Gastroesophageal sphincter (tissue), 4 donors: ENCODE results near the gene SNX11. TPM values are rescaled to one million over a fixed set of nuclear protein-coding genes. Genes with fewer than 3 reads are reported as not detected.

Experiments
- ATAC-seq: fragments of 150-250 bp; one replicate; pipeline ENCODE4 v1.9.1; 2016; ENCODE audit warnings: mild to moderate bottlenecking, moderate library complexity
- H3K27ac ChIP-seq, 4 donors: fragments of 200-600 bp; sonication (generic) in 3 of 4; 1 replicate in 3 of 4; 2 replicates in 1 of 4; pipeline ENCODE4 v1.5.1; 2016 to 2019
- H3K27me3 ChIP-seq: fragments of 200-600 bp; sonication (generic); one replicate; pipeline ENCODE4 v1.5.1; 2019
- H3K36me3 ChIP-seq, 2 donors: fragments of 200-600 bp; sonication (generic); one replicate each; pipeline ENCODE4 v1.5.1; 2019; ENCODE audit warnings: control low read depth in 1 of 2
- H3K4me1 ChIP-seq, 3 donors: fragments of 200-600 bp; sonication (generic); 1 replicate in 2 of 3; 2 replicates in 1 of 3; pipeline ENCODE4 v1.5.1; 2016 to 2019; ENCODE audit warnings: control low read depth in 2 of 3
- H3K4me3 ChIP-seq, 2 donors: fragments of 200-600 bp; sonication (generic); one replicate each; pipeline ENCODE4 v1.5.1; 2019; ENCODE audit warnings: mild to moderate bottlenecking in 1 of 2, moderate library complexity in 1 of 2
- H3K9me3 ChIP-seq, 3 donors: fragments of 200-600 bp; sonication (generic); one replicate each; pipeline ENCODE4 v1.5.1; 2017 to 2019; ENCODE audit warnings: control low read depth in 2 of 3
- CTCF ChIP-seq, 4 experiments: fragments of 200-600 bp in 2 of 4; fragments of 450-650 bp in 2 of 4; sonication (generic) in 1 of 4; IDR thresholded peaks; one replicate each; pipeline ENCODE4 v1.5.1; 2017 to 2019; ENCODE audit warnings: antibody characterized with exemption in 4 of 4, mild to moderate bottlenecking in 2 of 4, moderate library complexity in 2 of 4
- EP300 ChIP-seq: sonication (generic); formaldehyde crosslinking; IDR thresholded peaks from one replicate; pipeline ENCODE4 v1.6.1; 2017; ENCODE audit warnings: antibody characterized with exemption, mild to moderate bottlenecking
- POLR2A ChIP-seq, 2 donors: fragments of 450-650 bp; IDR thresholded peaks; one replicate each; pipeline ENCODE4 v1.6.1; 2017; ENCODE audit warnings: antibody characterized with exemption in 2 of 2, mild to moderate bottlenecking in 2 of 2, moderate library complexity in 1 of 2
- POLR2AphosphoS5 ChIP-seq: sonication (generic); formaldehyde crosslinking; IDR thresholded peaks from one replicate; pipeline ENCODE4 v1.6.1; 2017; ENCODE audit warnings: antibody characterized with exemption
- WGBS, 2 donors: methylation state at CpG; one replicate each; pipeline ENCODE4 v1.1.5; 2018; ENCODE audit warnings: low coverage in 1 of 2; 5-methylcytosine and 5-hydroxymethylcytosine counted together
- total RNA-seq, 4 donors: library from RNA; depleted of rRNA; stranded (reverse); fragments of >200 nt; gene quantifications; one replicate each; pipeline ENCODE4 v1.1.0, GENCODE V29; 2016

The SNX11 gene
- total RNA-seq, 4 donors from 2014 or later, result 12.4 to 20.5 (median 16.8) TPM

- TF ChIP-seq CTCF (IDR thresholded peaks at IDR 0.05), result no peak
- TF ChIP-seq POLR2AphosphoS5, result no peak
- no peak for TF ChIP-seq POLR2A (IDR thresholded peaks at IDR 0.05)
- no peak for TF ChIP-seq EP300
- peaks cover 0 to 50% of the 10 kb centered on the region in 2 donors for H3K36me3 ChIP-seq
- 67 to 82% methylated on average over 3 to 6 of the region's 9 CpGs for WGBS, 2 donors
- no peak overlapping the region for H3K27ac ChIP-seq
- no peaks in the 10 kb centered on the region for H3K9me3 ChIP-seq
- H3K4me3 ChIP-seq, result no peak overlapping the region
- no peak for ATAC-seq
- no peaks in the 10 kb centered on the region for H3K27me3 ChIP-seq
- peaks cover 0 to 7% (median 0%) of the 10 kb centered on the region in 3 donors for H3K4me1 ChIP-seq
Observed at GRCh38 chr17:48127371-48128051, 19.9 kb downstream of the SNX11 start.

- WGBS, 2 donors, result 43 to 51% methylated on average over 5 of the region's 5 CpGs
- Histone ChIP-seq H3K4me1 (peaks cover 0 to 7% (median 0%) of the 10 kb centered on the region in 3 donors), H3K27ac (no peak overlapping the region), H3K4me3 (no peak overlapping the region), H3K27me3 (no peaks in the 10 kb centered on the region), H3K36me3 (peaks cover 0 to 41% of the 10 kb centered on the region in 2 donors), H3K9me3 (no peaks in the 10 kb centered on the region)
- ATAC-seq, result no peak
- TF ChIP-seq POLR2AphosphoS5 (no peak), EP300 (no peak), POLR2A (IDR thresholded peaks at IDR 0.05) (no peak), CTCF (IDR thresholded peaks at IDR 0.05) (no peak)
Observed at GRCh38 chr17:48128400-48128799, 20.8 kb downstream of the SNX11 start.

GRCh38 chr17:48129981-48130380, 22.4 kb downstream of the SNX11 start:
- H3K36me3 ChIP-seq, result peaks cover 0 to 25% of the 10 kb centered on the region in 2 donors
- H3K27me3 ChIP-seq, result no peaks in the 10 kb centered on the region
- no peaks in the 10 kb centered on the region for H3K9me3 ChIP-seq
- TF ChIP-seq CTCF (IDR thresholded peaks at IDR 0.05) (no peak), POLR2A (IDR thresholded peaks at IDR 0.05) (no peak), EP300 (no peak), POLR2AphosphoS5 (no peak)
- 45 to 52% methylated on average over 3 to 5 of the region's 5 CpGs for WGBS, 2 donors
- H3K27ac ChIP-seq, result no peak overlapping the region
- no peak for ATAC-seq
- no peak overlapping the region for H3K4me3 ChIP-seq
- H3K4me1 ChIP-seq, result peaks cover 0 to 7% (median 0%) of the 10 kb centered on the region in 3 donors

- Histone ChIP-seq H3K4me3 (no peak overlapping the region), H3K27me3 (no peaks in the 10 kb centered on the region), H3K36me3 (peaks cover 0 to 12% of the 10 kb centered on the region in 2 donors), H3K9me3 (no peaks in the 10 kb centered on the region), H3K27ac (no peak overlapping the region), H3K4me1 (peaks cover 0 to 7% (median 0%) of the 10 kb centered on the region in 3 donors)
- ATAC-seq, result peak; percentile 70
- WGBS, 2 donors, result 0 to 25% methylated on average over 2 to 3 of the region's 4 CpGs
- TF ChIP-seq CTCF (IDR thresholded peaks at IDR 0.05) (peak; percentile 81 to 85 (median 82)), POLR2AphosphoS5 (no peak), POLR2A (IDR thresholded peaks at IDR 0.05) (no peak), EP300 (no peak)
Observed at GRCh38 chr17:48131216-48131824, 23.8 kb downstream of the SNX11 start.
